ENCODE measurements around the gene NDFIP2. TPM values are rescaled to one million over a fixed set of nuclear protein-coding genes. Genes with fewer than 3 reads are reported as not detected.

Gene NDFIP2
- total and polyA plus RNA-seq, 2 experiments from 2014 or later = 28.3 to 28.7 TPM

DNA sequence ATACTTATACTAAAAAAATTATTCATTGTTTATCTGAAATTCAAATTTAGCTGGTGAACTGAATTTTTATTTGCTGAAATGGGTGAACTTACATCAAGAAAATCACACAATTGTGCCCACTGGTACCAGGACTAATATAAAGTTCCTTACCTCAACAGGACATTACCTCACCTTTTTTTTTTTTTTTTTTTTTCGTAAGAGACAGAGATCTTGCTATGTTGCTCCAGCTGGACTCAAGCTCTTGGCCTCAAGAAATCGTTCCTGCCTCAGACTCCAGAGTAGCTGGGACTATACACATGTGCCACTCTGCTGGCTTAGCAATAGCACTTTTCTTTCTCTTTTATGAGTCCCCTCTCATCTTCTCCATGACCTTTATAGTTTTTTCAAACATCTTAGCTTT lies 22.5 kb upstream of the NDFIP2 start:
- DNase-seq (ENCODE audit: low spot score) (no peak), ATAC-seq (no peak)
- Mint-ChIP-seq H3K36me3 (ENCODE audit: low read depth) (no peaks in the 10 kb centered on the region), H3K27ac (no peak overlapping the region), H3K4me3 (no peak overlapping the region), H3K27me3 (ENCODE audit: insufficient read depth, low read depth, poor library complexity) (no peaks in the 10 kb centered on the region), H3K4me1 (no peaks in the 10 kb centered on the region), H3K9me3 (no peaks in the 10 kb centered on the region)
- Histone ChIP-seq H3K9me2 (ENCODE audit: insufficient read depth) (no peaks in the 10 kb centered on the region; the same call in 1 of the 2 replicates), H2AFZ (peak overlapping the region; percentile 49; the same call in 1 of the 2 replicates), H3K4me2 (no peak overlapping the region), H3K79me2 (replicated peaks; ENCODE audit: insufficient read depth) (no peaks in the 10 kb centered on the region), H4K20me1 (replicated peaks; ENCODE audit: insufficient read depth) (no peaks in the 10 kb centered on the region), H3K4me3 (no peak overlapping the region), H3K27me3 (ENCODE audit: insufficient read depth) (no peaks in the 10 kb centered on the region), H3K4me1 (ENCODE audit: insufficient read depth) (no peaks in the 10 kb centered on the region), H3K27ac (ENCODE audit: low read depth) (no peak overlapping the region), H3F3A (replicated peaks; ENCODE audit: low read depth) (no peaks in the 10 kb centered on the region), H3K36me3 (ENCODE audit: insufficient read depth) (no peaks in the 10 kb centered on the region)
- no peak for TF ChIP-seq JUNB (IDR thresholded peaks at IDR 0.05; ENCODE audit: unreplicated experiment)
- no peak for TF ChIP-seq ZNF331 (CRISPR knock-in tag; IDR thresholded peaks at IDR 0.05; ENCODE audit: low read depth)

DNA sequence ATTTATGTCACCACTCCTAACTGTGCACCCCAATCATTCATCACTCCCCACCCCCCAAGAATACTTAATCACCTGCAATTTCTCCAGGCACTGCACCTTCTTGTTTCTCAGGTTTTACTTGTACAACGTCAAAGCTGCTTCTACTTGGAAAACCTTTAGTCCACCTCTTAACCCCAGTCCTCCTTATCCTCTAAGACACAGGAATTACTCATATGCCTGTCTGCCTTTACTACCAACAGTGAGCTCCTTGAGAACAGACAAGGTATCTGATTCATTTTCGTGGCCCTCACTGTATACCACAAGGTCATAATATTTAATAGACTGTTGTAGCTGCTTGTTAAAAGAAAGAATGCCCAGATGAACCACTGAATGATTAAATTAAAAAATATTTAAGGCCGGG lies 21.0 kb upstream of the NDFIP2 start:
- Histone ChIP-seq H3K4me2 (no peak overlapping the region), H3K79me2 (replicated peaks; ENCODE audit: insufficient read depth) (no peaks in the 10 kb centered on the region), H3K27ac (ENCODE audit: low read depth) (no peak overlapping the region), H3F3A (replicated peaks; ENCODE audit: low read depth) (no peaks in the 10 kb centered on the region), H3K4me3 (no peak overlapping the region), H2AFZ (peak overlapping the region; percentile 52; the same call in 1 of the 2 replicates), H3K4me1 (ENCODE audit: insufficient read depth) (no peaks in the 10 kb centered on the region), H3K36me3 (ENCODE audit: insufficient read depth) (no peaks in the 10 kb centered on the region), H3K27me3 (ENCODE audit: insufficient read depth) (no peaks in the 10 kb centered on the region), H3K9me2 (ENCODE audit: insufficient read depth) (no peaks in the 10 kb centered on the region; the same call in 1 of the 2 replicates), H4K20me1 (replicated peaks; ENCODE audit: insufficient read depth) (no peaks in the 10 kb centered on the region)
- DNase-seq (ENCODE audit: low spot score) (no peak), ATAC-seq (no peak)
- no peak overlapping the region for H3K4me3 Mint-ChIP-seq
- H3K9me3 Mint-ChIP-seq = no peaks in the 10 kb centered on the region
- H3K4me1 Mint-ChIP-seq = no peaks in the 10 kb centered on the region
- H3K27ac Mint-ChIP-seq = no peak overlapping the region; the same call in 1 of the 2 replicates
- no peaks in the 10 kb centered on the region for H3K27me3 Mint-ChIP-seq (ENCODE audit: insufficient read depth, low read depth, poor library complexity)
- H3K36me3 Mint-ChIP-seq (ENCODE audit: low read depth) = no peaks in the 10 kb centered on the region
- TF ChIP-seq, protein P1, sequence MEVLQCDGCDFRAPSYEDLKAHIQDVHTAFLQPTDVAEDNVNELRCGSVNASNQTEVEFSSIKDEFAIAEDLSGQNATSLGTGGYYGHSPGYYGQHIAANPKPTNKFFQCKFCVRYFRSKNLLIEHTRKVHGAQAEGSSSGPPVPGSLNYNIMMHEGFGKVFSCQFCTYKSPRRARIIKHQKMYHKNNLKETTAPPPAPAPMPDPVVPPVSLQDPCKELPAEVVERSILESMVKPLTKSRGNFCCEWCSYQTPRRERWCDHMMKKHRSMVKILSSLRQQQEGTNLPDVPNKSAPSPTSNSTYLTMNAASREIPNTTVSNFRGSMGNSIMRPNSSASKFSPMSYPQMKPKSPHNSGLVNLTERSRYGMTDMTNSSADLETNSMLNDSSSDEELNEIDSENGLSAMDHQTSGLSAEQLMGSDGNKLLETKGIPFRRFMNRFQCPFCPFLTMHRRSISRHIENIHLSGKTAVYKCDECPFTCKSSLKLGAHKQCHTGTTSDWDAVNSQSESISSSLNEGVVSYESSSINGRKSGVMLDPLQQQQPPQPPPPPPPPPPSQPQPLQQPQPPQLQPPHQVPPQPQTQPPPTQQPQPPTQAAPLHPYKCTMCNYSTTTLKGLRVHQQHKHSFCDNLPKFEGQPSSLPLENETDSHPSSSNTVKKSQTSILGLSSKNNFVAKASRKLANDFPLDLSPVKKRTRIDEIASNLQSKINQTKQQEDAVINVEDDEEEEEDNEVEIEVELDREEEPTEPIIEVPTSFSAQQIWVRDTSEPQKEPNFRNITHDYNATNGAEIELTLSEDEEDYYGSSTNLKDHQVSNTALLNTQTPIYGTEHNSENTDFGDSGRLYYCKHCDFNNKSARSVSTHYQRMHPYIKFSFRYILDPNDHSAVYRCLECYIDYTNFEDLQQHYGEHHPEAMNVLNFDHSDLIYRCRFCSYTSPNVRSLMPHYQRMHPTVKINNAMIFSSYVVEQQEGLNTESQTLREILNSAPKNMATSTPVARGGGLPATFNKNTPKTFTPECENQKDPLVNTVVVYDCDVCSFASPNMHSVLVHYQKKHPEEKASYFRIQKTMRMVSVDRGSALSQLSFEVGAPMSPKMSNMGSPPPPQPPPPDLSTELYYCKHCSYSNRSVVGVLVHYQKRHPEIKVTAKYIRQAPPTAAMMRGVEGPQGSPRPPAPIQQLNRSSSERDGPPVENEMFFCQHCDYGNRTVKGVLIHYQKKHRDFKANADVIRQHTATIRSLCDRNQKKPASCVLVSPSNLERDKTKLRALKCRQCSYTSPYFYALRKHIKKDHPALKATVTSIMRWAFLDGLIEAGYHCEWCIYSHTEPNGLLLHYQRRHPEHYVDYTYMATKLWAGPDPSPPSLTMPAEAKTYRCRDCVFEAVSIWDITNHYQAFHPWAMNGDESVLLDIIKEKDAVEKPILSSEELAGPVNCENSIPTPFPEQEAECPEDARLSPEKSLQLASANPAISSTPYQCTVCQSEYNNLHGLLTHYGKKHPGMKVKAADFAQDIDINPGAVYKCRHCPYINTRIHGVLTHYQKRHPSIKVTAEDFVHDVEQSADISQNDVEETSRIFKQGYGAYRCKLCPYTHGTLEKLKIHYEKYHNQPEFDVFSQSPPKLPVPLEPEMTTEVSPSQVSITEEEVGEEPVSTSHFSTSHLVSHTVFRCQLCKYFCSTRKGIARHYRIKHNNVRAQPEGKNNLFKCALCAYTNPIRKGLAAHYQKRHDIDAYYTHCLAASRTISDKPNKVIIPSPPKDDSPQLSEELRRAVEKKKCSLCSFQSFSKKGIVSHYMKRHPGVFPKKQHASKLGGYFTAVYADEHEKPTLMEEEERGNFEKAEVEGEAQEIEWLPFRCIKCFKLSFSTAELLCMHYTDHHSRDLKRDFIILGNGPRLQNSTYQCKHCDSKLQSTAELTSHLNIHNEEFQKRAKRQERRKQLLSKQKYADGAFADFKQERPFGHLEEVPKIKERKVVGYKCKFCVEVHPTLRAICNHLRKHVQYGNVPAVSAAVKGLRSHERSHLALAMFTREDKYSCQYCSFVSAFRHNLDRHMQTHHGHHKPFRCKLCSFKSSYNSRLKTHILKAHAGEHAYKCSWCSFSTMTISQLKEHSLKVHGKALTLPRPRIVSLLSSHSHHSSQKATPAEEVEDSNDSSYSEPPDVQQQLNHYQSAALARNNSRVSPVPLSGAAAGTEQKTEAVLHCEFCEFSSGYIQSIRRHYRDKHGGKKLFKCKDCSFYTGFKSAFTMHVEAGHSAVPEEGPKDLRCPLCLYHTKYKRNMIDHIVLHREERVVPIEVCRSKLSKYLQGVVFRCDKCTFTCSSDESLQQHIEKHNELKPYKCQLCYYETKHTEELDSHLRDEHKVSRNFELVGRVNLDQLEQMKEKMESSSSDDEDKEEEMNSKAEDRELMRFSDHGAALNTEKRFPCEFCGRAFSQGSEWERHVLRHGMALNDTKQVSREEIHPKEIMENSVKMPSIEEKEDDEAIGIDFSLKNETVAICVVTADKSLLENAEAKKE (CRISPR knock-in tag; IDR thresholded peaks at IDR 0.05) = no peak
- TF ChIP-seq POLR2AphosphoS5 (IDR thresholded peaks at IDR 0.05; ENCODE audit: low read depth) = no peak
- no peak for TF ChIP-seq EZH2phosphoT487 (IDR thresholded peaks at IDR 0.05; ENCODE audit: unreplicated experiment)
- no peak for TF ChIP-seq NANOG (IDR thresholded peaks at IDR 0.05; ENCODE audit: borderline replicate concordance)
- TF ChIP-seq ZNF331 (CRISPR knock-in tag; IDR thresholded peaks at IDR 0.05; ENCODE audit: low read depth) = no peak
- no peak for TF ChIP-seq CREB1 (CRISPR knock-in tag; IDR thresholded peaks at IDR 0.05; ENCODE audit: low read depth)
- no peak for TF ChIP-seq JUNB (IDR thresholded peaks at IDR 0.05; ENCODE audit: unreplicated experiment)
- TF ChIP-seq EZH2 (IDR thresholded peaks at IDR 0.05; ENCODE audit: low read depth, unreplicated experiment) = no peak
- TF ChIP-seq STAT1 (IDR thresholded peaks at IDR 0.05; ENCODE audit: unreplicated experiment) = no peak
- TF ChIP-seq, protein P2, sequence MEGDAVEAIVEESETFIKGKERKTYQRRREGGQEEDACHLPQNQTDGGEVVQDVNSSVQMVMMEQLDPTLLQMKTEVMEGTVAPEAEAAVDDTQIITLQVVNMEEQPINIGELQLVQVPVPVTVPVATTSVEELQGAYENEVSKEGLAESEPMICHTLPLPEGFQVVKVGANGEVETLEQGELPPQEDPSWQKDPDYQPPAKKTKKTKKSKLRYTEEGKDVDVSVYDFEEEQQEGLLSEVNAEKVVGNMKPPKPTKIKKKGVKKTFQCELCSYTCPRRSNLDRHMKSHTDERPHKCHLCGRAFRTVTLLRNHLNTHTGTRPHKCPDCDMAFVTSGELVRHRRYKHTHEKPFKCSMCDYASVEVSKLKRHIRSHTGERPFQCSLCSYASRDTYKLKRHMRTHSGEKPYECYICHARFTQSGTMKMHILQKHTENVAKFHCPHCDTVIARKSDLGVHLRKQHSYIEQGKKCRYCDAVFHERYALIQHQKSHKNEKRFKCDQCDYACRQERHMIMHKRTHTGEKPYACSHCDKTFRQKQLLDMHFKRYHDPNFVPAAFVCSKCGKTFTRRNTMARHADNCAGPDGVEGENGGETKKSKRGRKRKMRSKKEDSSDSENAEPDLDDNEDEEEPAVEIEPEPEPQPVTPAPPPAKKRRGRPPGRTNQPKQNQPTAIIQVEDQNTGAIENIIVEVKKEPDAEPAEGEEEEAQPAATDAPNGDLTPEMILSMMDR (conservative IDR thresholded peaks at IDR 0.05; ENCODE audit: low read depth in 2 of 2) = no peak
- no peak for TF ChIP-seq ETS1 (IDR thresholded peaks at IDR 0.05)
- TF ChIP-seq ZNF114 (CRISPR knock-in tag; IDR thresholded peaks at IDR 0.05) = no peak

All from GM23338 (cell line).